ENCODE data around the gene CCDC63. TPM values are rescaled to one million over a fixed set of nuclear protein-coding genes. Genes with fewer than 3 reads are reported as not detected.
A peak's percentile ranks its signal among the peaks of the same experiment; 100 is the strongest.

The CCDC63 gene
- total RNA-seq, 4 donors from 2014 or later: not detected

- intact Hi-C loops (cut with DNase I): no loop called here
- WGBS, 2 donors: 62 to 68% methylated on average over 4 of the region's 4 CpGs
- H3K27ac ChIP-seq: no peak overlapping the region
Observed at GRCh38 chr12:110836291-110836690, 10.5 kb upstream of the CCDC63 start.

GRCh38 chr12:110841007-110841406 is 5.8 kb upstream of the CCDC63 start:
- intact Hi-C loops (cut with DNase I): no loop called here
- Histone ChIP-seq H3K9me3 (no peaks in the 10 kb centered on the region), H3K36me3 (no peaks in the 10 kb centered on the region), H3K27ac (no peak overlapping the region), H3K27me3 (peaks cover 0 to 11% (median 0%) of the 10 kb centered on the region in 4 donors), H3K4me3 (no peak overlapping the region), H3K4me1 (peaks cover 0 to 13% (median 5%) of the 10 kb centered on the region in 3 donors)
- TF ChIP-seq POLR2A (IDR thresholded peaks at IDR 0.05) (no peak), CTCF (IDR thresholded peaks at IDR 0.05) (no peak)
- DNase-seq: no peak
- 63 to 64% methylated on average over 6 of the region's 6 CpGs for WGBS, 2 donors

More at GRCh38 chr12:110836291-110836690, 10.5 kb upstream of the CCDC63 start:
- Histone ChIP-seq H3K36me3 (no peaks in the 10 kb centered on the region), H3K9me3 (no peaks in the 10 kb centered on the region), H3K4me3 (no peak overlapping the region), H3K27me3 (no peaks in the 10 kb centered on the region), H3K4me1 (no peaks in the 10 kb centered on the region)
- TF ChIP-seq POLR2A (IDR thresholded peaks at IDR 0.05): no peak
- no peak for TF ChIP-seq CTCF (IDR thresholded peaks at IDR 0.05)
- DNase-seq: no peak

- H3K27ac ChIP-seq: no peak overlapping the region
- WGBS, 2 donors: 41 to 53% methylated on average over 3 of the region's 3 CpGs
- no peaks in the 10 kb centered on the region for H3K36me3 ChIP-seq
- no peak overlapping the region for H3K4me3 ChIP-seq
- no peak for DNase-seq
- TF ChIP-seq CTCF (IDR thresholded peaks at IDR 0.05) (no peak), POLR2A (IDR thresholded peaks at IDR 0.05) (no peak)
- peaks cover 0 to 23% (median 8%) of the 10 kb centered on the region in 3 donors for H3K4me1 ChIP-seq
- peaks cover 0 to 39% (median 0%) of the 10 kb centered on the region in 4 donors for H3K27me3 ChIP-seq
- intact Hi-C loops (cut with DNase I): no loop called here
- H3K9me3 ChIP-seq: no peaks in the 10 kb centered on the region
Observed at GRCh38 chr12:110844131-110844530, 2.7 kb upstream of the CCDC63 start.

- Histone ChIP-seq H3K4me1 (peaks cover 0 to 23% (median 8%) of the 10 kb centered on the region in 3 donors), H3K27ac (peak overlapping the region in 1 of 4 donors; percentile 14), H3K4me3 (peak overlapping the region in 1 of 4 donors; percentile 13), H3K27me3 (peaks cover 0 to 39% (median 0%) of the 10 kb centered on the region in 4 donors), H3K9me3 (no peaks in the 10 kb centered on the region), H3K36me3 (no peaks in the 10 kb centered on the region)
- DNase-seq: no peak
- 41 to 42% methylated on average over 15 of the region's 15 CpGs for WGBS, 2 donors
- TF ChIP-seq CTCF (IDR thresholded peaks at IDR 0.05) (no peak), POLR2A (IDR thresholded peaks at IDR 0.05) (no peak)
- intact Hi-C loops (cut with DNase I): no loop called here
Observed at GRCh38 chr12:110844551-110845338, 2.0 kb upstream of the CCDC63 start.

GRCh38 chr12:110845339-110845682 is 1.5 kb upstream of the CCDC63 start:
- TF ChIP-seq POLR2A (IDR thresholded peaks at IDR 0.05) (no peak), CTCF (IDR thresholded peaks at IDR 0.05) (no peak)
- no peaks in the 10 kb centered on the region for H3K36me3 ChIP-seq
- 45 to 50% methylated on average over 4 of the region's 4 CpGs for WGBS, 2 donors
- H3K27ac ChIP-seq: no peak overlapping the region
- no peak overlapping the region for H3K4me3 ChIP-seq
- peaks cover 0 to 41% (median 0%) of the 10 kb centered on the region in 4 donors for H3K27me3 ChIP-seq
- H3K9me3 ChIP-seq: no peaks in the 10 kb centered on the region
- peaks cover 0 to 23% (median 8%) of the 10 kb centered on the region in 3 donors for H3K4me1 ChIP-seq
- intact Hi-C loops (cut with DNase I): no loop called here
- DNase-seq: no peak
